Dedifferentiated amniotic fluid mesenchymal stem cell (primary cell): ENCODE data around the gene CCDC127.
A peak's percentile ranks its signal among the peaks of the same experiment; 100 is the strongest.
"Not testable (repeated sequence)": the region's sequence is repeated elsewhere in the genome, so short reads cannot be mapped to it uniquely, and the experiment has no call there.

Source experiments
- DNase-seq: peaks from one replicate; pipeline ENCODE4 v3.0.0-alpha.2; 2016; ENCODE audit errors: extremely low spot score

CCDC127 gene

DNA sequence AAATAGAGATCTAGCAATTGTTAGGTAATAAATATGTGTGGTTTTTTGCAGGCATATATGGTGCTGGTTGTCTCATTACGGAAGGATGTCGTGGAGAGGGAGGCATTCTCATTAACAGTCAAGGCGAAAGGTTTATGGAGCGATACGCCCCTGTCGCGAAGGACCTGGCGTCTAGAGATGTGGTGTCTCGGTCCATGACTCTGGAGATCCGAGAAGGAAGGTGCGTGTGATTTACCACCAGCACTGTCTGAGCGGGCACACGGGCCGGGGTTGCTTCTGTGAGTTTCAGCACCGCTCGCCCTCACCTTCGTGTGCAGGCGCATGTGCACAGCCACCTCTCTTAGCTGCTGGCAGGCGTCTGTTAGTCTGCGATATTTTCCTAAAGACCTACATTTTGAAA is 15.5 kb upstream of the CCDC127 start:
- DNase-seq, result not testable (repeated sequence)

DNA sequence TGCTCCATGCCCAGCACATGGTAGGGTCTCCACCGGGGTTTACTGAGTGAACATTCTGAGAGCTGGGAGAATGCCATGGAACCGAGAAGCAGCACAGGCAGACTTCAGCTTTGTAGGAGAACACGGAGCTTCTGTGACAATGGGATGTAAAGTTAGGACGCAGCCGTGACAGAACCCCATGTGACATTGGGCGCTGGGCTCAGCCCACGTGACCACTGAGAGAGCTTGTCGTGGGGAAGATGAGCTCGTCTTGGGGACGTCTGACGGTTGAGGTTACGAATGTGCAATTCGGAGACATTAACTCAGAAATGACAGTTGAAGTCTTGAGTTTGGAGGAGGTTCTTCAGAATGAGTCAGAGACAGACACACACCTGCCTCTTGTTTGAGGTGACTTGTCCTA is 13.7 kb upstream of the CCDC127 start:
- DNase-seq, result no peak

DNA sequence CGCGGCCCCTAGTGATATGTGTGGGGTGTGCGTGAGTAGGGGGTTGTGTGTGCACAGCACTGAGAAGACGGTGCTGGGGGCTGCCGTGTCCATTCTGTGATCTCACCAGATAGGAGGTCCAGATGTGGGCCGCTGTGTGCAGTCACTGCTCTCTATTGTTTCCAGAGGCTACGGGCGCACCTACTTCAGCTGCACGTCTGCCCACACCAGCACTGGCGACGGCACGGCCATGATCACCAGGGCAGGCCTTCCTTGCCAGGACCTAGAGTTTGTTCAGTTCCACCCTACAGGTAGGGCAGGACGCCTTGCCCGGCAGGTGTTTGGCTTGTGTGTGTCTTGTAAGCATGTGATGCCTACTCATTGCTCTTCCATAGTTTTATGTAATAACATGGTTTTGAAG is 12.8 kb upstream of the CCDC127 start:
- no peak for DNase-seq

DNA sequence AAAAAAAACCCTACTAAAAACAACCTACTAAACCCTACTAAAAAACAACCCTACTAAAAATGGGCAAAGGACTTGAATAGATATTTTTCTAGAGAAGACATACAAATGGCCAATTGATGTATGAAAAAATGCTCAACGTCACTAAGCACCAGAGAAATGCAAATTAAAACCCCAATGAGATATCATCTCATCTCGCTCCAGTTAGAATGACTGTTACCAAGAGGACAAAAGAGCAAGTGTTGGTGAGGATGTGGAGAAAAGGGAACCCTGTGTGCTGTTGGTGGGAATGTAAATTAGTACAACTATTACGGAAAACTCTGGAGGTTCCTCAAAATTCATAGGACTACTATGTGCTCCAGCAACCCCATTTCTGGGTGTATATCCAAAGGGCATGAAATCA is 10.9 kb upstream of the CCDC127 start:
- no peak for DNase-seq

DNA sequence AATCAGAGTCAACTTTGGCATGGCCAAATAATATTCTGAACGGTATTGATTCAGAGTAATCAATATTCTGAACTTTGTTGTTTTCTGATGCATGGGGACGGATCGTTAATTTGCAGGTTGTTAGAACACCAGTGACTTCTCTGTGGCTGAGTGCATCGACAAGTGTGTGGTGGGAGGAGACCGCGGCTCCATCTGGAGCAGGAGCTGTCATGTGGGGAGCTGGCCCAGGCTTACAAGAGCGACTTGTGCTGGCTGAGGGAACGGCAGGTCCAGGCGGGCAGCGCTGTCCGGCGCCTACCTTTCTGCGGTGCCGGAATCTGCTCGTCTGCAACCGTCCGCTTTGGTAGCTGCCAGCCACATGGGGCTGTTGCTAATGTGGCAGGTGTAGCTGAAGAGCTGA is 9.4 kb upstream of the CCDC127 start:
- DNase-seq, result not testable (repeated sequence)

DNA sequence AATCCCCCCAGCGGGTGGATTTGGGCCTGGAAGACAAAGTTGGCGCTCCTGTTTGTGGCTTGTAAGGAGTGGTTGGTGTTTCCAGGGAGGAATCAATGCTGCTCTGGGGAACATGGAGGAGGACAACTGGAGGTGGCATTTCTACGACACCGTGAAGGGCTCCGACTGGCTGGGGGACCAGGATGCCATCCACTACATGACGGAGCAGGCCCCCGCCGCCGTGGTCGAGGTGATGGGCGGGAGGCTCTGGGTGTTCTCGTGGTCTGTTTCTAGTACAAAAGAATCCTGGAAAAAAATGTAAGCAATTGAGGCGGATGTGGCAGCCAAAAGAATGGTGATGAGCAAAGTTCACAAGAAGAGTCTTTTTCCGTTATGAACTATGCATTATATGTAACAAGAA is 7.4 kb upstream of the CCDC127 start:
- DNase-seq, result no peak

DNA sequence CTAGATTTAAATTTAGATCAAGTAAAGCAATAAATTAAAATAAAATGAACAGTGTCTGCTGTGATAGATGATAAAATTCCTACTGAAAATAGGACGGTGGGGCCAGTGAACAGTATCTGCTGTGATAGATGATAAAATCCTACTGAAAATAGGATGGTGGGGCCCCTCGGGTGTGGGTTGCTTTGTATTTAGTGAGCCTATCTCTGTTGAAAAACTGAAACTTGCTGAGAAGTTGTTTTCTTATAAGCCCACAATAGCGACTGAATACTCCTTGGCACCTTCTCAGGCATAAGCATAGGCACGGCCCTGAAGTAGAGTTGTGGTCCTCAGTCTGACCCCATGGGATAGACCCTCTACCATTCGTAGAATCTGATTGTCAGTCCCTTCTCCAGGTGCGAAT is 5.8 kb upstream of the CCDC127 start:
- no peak for DNase-seq

DNA sequence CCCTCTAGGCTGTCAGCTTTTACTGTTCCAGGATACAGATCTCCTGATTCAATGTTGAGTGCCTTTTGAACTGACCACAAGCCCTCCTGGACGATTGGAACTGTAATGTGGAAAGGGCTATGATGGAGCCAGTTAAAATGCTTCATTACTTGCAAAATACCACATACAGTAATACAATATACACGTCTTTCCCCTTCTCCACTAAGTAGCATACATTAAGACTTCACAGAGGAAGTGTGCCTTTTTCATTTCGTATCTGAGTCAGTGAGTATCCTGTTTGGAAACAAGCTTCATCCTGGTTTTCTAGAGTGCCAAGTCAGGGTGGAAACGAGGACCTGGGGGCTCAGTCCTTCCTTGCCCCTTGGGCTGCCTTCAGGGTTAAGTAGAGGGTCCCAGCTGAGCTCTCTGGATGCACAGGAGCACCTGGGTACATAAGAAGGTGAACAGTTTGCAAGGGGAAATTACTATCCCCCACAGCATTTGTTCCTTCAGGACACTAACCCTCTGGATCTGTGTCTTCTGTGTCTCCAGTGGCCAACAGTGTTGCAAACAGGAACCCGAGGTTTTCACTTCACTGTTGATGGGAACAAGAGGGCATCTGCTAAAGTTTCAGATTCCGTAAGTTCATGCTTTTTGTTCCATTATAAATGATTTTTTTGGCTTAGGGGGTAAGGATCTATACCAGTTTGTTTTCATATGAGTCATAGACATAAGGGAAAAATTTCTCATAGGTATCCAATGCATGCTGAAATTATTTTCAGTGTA is 5.2 kb upstream of the CCDC127 start:
- DNase-seq, result not testable (repeated sequence)

DNA sequence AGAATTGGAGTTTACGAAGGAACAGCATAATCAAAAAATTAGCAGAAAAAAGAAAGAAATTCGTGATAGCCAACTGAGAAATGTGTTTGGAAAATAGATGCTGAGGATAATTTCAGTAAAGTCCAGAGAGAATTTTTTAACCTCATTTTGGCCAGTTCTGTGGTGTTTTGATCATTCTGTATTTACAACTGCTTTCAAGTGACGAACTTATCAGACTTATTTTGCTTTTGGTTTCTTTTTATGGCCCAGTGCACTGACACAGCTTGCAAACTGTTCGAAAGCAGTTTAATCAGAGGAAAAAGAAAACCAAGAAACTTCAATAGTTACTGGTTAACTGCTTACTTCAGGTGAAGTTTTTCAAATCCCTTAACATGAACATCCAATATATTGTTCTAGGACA is 2.0 kb upstream of the CCDC127 start:
- no peak for DNase-seq

DNA sequence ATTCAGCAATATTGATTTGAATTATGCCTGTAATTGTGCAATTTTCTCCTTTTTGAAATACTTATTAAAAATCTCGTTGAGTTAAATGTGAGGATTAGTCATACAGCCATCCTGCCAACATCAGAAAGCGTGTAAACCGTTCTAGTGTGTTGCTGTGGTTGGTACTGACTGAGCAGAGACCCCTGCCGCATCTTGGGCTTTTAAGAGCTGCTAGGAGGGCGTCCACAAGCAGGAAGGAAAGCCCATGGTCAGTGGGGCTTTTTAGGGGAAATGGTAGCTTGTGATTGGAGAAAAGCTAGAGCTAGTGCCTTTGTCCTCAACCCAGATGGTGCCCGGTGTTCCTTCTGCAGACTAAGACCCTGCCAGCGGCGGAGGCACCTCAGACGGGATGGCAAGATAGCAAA is 1.5 kb upstream of the CCDC127 start:
- DNase-seq, result peak; percentile 16

DNA sequence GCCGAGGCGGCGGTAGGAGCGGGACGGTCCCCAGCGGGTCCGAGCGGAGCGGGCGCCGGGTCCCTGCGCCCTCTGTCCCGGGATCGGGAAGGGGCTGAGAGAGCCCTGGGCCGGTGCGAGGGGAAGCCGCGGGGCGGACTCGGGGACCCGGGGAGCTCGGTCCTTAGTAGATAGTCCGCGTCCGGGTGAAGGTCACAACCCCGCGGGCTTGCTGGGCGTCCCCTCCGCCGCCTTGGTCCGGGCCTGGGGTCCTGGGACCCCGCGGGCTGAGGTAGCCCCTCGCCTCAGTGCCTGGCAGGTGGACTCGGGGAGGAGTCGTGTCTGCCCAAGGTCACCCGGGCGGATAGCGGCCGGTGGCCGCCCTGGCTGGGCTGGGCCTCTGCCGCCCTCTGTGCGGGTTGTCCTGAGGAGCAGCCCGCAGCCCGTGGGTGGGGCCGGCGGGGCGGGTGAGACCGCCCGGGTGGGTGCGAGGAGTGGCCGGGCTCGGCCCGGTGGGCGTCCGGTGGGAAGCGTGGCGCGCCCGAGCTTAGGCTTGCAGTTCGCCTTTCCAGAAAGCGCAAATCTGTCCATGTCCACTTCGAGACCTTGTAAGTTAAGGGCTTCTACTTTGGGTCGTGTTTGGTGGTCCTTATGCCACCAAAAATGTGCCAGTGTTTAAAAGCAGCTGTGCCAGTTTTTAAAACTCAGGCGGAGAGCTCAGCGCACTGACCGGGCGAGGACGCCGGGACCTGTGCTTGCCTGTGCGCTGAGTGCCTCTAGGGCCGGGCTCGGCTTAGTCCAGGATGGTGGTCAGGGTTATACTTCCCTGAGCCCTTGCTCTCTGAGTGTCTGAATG is 721 bp upstream of the CCDC127 start:
- peak; percentile 37 for DNase-seq

DNA sequence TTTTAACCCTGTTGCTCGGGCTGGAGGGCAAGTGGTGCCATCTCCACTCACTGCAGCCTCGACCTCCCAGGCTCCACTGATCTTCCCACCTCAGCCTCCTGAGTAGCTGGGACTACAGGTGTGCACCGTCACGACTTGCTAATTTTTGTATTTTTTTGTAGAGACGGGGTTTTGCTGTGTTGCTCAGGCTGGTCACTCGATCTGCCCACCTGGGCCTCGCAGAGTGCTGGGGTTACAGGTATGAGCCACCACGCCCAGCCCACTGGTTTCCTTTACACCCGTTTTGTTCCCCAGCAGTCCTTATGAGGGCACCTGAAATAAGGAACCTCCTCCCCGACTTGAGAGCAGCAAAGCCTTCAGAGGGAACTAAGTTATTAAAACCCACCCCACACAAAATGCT is 1.9 kb downstream of the CCDC127 start:
- DNase-seq, result not testable (repeated sequence)

DNA sequence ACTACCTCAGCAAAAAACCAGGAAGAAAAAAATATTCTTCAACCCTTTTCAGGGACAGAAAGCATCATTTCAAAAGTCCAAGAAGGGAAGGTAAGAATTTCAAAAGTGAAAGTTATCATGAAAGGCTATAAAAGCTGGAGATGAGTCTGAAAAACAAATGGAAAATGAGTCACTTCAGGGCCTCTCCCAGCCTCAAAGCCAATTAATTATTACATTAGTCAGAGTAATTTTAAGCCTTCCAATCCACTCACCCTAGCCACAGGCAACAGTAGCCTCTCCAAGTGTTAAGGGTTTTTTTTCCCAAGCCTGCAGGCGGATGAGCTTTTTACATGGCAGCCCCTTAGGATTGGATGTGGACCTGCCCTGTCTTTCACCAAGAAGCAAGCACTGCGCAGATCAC is 2.7 kb downstream of the CCDC127 start:
- DNase-seq, result not testable (repeated sequence)

DNA sequence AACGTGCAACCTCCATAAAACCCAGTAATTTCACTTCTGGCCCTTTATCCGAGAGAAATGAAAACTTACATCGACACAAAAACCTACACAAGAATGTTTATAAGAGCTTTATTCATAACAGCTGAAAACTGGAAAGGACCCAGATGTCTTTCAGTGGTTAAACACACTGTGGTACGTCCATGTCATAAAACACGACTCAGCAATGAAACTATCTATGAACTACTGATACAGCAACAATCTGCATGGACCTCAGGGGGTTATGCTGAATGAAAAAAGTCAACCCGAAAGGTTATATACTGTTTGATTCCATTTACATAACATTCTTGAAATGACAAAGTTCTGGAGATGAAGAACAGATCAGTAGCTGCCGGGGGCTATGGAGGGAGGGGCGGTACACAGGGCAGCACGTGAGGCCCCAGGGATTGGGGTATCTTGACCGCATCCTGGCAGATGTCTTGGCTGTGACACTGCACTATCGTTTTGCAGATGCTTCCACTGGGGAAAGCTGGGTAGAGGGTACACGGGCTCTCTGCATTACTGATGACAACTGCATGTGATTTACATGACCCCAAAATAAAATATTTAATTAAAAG is 4.1 kb downstream of the CCDC127 start:
- no peak for DNase-seq

DNA sequence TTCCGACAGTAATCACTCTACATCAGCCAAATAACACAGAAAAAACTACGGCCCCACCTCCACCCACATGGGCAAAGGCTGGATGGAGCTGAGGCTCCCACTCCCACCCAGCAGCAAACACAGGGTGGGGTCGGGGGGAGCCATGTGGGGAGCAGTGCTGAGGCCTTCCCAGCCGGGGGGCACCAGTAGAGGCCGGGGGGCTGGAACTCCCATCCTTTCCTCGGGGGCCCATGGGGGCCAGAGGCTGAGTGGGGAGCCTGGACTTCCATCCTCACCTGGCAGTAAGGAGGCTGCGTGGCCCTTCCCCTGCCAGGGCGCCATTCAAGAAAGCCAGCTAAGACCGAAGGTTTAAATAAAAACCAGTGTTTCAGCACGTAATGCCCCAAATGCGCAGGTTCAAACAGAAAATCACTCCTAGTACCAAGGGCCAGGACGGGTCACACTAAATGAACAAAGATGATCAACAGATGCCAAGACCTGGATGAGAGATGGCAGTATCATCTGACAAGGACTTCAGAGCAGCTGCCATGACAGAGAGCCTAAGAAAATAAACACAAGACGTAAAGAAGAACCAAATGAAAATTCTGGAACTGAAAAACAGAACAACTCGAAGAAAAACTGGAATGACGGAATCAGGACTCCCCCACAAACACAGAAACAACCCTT is 9.4 kb downstream of the CCDC127 start:
- no peak for DNase-seq

DNA sequence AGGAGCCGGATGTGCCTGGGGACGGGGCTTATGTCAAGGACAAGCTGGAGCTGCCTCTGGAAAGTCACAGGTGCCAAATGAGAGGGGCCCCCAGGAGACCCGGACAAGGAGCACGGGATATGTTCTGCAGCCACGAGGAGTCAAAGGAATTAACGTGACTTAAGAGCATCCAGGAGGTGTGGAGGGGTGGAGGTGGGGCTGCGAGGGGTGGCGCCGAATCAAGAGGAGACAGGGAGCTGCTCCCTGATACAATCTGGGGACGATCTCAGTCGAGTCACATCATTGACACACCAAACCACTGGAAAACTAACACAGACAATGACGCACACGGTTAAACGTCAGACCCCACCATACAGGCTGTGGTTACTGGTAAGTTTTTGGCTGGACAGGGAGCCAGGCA is 10.4 kb downstream of the CCDC127 start:
- no peak for DNase-seq

DNA sequence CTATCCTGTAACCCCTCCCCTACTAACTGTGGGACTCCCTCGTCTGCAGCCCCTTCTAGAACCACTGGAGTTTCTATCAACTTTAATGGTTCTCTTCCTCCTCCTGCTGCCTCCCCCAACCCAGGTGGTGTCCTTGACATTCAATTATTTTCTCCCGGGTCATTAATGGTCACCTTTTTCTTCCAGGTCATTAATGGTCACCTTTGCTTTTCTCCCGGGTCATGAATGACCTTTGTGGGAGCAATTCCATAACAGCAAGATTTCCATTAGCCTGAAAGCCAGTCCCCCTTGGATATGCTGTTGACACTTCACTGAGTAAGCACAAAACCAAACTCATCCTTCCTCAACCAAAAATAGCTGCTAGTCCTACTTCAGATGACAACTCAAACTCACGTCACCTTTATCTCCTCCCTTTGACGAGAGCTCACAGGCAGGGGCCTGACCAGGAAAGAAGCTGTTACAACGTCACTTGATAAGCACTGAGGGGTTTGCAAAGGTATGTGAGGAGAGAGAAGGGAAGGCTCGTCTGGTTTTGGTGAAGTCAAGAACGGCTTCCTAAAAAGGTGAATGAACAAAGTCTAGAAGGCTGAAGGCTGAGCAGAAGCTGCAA is 10.9 kb downstream of the CCDC127 start:
- DNase-seq, result no peak

DNA sequence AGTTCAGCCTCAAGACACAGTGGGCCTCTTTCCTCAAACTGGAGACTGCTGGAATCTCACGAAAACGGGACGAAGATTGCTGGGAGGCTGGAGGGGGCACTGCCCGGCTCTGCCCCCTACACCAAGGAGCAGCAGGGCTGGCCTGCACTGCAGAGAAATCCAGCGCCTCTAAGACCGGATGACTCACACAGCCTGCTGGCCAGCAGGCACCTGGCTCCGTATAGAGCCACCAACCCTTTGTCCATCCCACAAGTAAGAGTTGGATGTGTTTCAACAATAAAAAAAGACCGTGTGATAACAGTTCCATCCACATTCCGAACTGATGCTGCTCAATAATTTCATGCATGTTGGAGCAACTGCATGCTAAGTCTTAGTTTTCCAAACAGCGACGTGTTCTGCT is 11.5 kb downstream of the CCDC127 start:
- DNase-seq, result no peak

DNA sequence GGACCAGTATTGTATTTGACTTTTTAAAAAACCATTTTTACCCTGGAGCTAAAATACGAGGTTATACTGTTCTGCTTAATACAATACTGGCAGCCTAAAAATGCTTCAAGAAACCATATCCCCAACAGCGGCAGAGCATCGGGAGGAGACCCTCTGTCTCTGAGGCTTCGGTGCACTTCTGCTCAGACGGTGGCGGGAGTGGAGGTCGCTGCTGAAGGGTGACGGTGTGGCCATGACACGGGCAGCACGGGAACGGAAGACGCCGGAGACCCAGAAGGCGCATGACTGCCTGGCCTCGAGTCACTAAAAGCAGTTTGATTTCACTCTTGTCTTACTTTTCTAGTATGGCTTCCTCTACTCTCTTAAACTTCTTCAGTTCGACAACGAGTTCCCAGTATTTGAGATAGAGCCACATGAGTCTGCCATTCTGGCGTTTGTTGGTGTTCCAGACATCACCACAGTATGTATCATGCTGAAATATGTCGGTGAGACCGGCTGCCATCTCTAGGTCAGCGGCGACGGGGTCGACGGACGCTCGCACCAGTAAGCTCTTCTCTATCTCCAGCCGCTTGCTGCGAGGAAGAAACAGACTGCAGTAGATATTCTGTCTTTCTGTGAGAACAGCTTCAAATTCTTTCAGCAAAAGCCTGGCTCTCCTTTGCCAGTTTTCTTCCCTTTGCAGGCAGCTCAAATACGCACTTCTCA is 12.8 kb downstream of the CCDC127 start:
- no peak for DNase-seq

DNA sequence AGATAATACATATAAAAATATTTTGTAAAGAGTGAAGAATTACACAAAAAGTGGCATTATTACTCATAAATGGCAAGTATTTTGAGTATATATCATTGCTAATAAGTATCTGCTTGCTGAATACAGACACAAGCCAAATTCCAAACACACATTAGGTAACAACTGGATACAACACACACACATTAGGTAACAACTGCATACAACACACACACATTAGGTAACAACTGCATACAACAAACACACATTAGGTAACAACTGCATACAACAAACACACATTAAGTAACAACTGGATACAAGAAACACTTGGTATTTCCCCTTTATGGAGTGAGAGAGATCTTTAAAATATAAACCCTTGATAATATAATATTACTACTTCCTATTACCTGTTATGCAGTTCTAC is 13.5 kb downstream of the CCDC127 start:
- no peak for DNase-seq

DNA sequence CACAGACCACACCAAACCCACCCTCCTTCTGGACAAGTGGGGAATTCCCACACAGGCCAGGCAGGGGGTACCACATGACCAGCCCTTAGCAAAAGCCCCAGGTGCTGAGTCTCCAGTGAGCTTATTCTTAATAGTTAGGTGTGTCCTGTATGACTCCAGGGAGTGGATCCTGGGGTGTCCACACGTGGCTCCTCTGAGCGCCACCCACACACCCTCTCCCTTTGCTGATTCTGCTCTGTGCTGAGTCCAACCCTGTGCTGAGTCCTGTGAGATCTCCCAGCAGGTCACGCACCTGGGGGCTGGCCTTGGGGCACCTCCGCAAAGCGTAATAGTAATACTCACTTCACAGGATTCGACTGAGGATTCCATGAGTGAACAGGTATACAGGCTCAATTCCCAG is 14.0 kb downstream of the CCDC127 start:
- DNase-seq, result no peak
